Stimulated activated naive CD8-positive, alpha-beta T cell treated with anti-CD3 and anti-CD28 coated beads, Interleukin-15, amount 100 ng/mL, for 72 hours (primary cell): ENCODE results near the gene NFIA.

Source experiments
- ATAC-seq: fragments of 150-1000 bp; cut with Tn5 transposase; 2 replicates; pipeline ENCODE4 v1.10.0; 2021; ENCODE audit warnings: mild to moderate bottlenecking, moderate library complexity
- DNase-seq, 2 donors: peaks; one replicate each; pipeline ENCODE4 v3.0.0; 2021 to 2022
- H3K27ac Mint-ChIP-seq, 2 donors: one replicate each; pipeline ENCODE4 v1.8.0; 2022; ENCODE audit warnings: mild to moderate bottlenecking in 2 of 2, mixed read lengths in 2 of 2, moderate library complexity in 2 of 2
- H3K27me3 Mint-ChIP-seq: one replicate; pipeline ENCODE4 v1.8.0; 2022; ENCODE audit warnings: mixed read lengths
- H3K4me1 Mint-ChIP-seq: one replicate; pipeline ENCODE4 v1.8.0; 2022; ENCODE audit warnings: mild to moderate bottlenecking, mixed read lengths
- H3K4me3 Mint-ChIP-seq, 2 donors: one replicate each; pipeline ENCODE4 v1.8.0; 2022; ENCODE audit warnings: mild to moderate bottlenecking in 2 of 2, mixed read lengths in 2 of 2, moderate library complexity in 1 of 2
- H3K9me3 Mint-ChIP-seq, 2 donors: one replicate each; pipeline ENCODE4 v1.8.0; 2022; ENCODE audit warnings: mixed read lengths in 2 of 2

The NFIA gene

DNA sequence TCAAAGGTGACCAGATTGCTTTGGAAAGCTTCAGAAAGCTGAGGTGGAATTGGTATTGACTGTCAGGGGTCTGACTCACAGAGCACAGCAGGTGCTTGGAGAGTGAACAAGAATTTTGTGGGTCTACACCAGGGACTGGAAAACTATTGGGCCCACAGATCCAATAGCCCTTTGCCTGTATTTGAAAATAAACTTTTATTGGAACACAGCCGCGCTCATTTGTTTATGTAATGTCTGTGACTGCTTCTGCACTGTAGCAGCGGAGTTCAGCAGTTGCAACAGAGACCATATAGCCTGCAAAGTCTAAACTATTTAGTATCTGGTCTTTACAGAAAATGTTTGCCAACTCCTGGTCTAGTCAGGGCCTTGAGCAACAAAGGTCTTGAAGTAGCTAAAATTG, 315.6 kb downstream of the NFIA start:
- no peak overlapping the region for H3K27ac Mint-ChIP-seq
- H3K9me3 Mint-ChIP-seq, result no peaks in the 10 kb centered on the region
- no peak overlapping the region for H3K4me3 Mint-ChIP-seq
- DNase-seq, result no peak
- ATAC-seq, result no peak
- no peaks in the 10 kb centered on the region for H3K27me3 Mint-ChIP-seq
- H3K4me1 Mint-ChIP-seq, result no peaks in the 10 kb centered on the region

DNA sequence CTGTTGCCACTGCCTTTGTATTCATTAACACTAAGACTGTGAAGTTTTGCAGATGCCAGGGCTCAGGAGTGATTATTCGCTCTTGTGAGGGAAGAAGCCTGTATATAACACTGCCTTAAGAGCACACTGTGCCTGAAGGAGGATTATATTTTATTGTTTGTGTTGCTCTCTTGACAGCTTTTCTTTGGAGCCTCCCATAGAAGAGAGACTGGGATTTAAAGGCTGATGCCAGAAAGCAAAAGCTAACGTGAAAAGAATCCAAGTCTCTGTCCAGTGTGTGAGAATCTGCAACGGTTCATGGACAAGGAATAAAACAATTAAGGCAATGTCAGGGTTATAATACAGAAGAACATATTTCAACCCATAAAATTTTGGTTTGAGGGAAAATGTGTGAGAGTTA, 316.8 kb downstream of the NFIA start:
- no peaks in the 10 kb centered on the region for H3K27me3 Mint-ChIP-seq
- ATAC-seq, result no peak
- DNase-seq, result no peak

DNA sequence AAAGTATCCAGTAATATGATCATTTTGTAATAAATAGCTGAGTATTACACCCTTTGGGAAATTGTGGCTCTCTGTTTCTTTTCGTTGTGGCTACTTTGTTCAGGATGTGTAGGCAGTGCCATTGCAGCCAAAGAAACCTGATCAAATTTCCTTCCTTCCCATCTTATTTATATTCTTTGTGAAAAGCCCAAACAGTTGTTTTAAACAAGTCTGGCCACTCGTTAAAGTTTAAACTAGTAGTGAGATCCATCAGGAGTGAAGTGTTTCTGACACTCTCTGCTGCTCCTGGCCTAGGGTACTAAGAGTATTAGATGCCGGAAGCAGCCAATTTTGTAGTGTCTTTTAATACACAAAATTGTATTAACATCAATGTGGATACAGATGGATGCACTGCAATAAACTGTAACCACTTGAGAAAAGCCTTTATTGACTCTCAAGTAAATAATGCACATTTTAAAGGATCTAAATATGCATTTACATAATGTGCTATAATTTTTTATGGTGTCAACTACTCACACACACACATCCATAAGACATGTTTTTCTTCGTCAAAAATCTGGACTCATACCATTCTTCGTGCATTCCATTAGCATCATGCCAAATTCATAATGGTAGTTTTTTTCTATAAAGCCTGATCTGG, 317.9 kb downstream of the NFIA start:
- no peak for DNase-seq
- H3K4me3 Mint-ChIP-seq, result no peak overlapping the region
- no peaks in the 10 kb centered on the region for H3K27me3 Mint-ChIP-seq
- H3K27ac Mint-ChIP-seq, result no peak overlapping the region
- H3K4me1 Mint-ChIP-seq, result peaks cover 5% of the 10 kb centered on the region
- H3K9me3 Mint-ChIP-seq, result no peaks in the 10 kb centered on the region
- ATAC-seq, result no peak

More for the DNA sequence above, 316.8 kb downstream of the NFIA start:
- H3K4me1 Mint-ChIP-seq, result peaks cover 5% of the 10 kb centered on the region
- no peak overlapping the region for H3K4me3 Mint-ChIP-seq
- no peak overlapping the region for H3K27ac Mint-ChIP-seq
- no peaks in the 10 kb centered on the region for H3K9me3 Mint-ChIP-seq

DNA sequence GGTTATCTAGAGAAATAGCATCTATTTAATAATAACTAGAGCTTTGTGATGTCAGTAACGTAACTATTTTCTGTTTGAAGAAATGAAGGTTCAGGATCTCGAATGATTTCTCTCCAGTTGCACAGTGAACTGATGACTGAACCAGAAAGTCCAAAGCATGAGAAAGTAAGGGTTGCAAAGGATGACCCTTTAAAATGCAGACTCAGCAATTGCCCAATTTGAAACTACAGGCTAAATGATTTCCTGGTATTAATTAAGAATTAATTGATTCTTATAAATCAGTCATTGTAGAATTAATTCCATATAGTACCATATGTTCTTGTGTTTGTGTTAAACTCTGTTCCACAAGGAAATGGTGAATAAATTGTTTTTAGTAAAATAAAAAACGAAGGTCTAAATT, 318.6 kb downstream of the NFIA start:
- H3K9me3 Mint-ChIP-seq, result no peaks in the 10 kb centered on the region
- ATAC-seq, result no peak
- no peak overlapping the region for H3K4me3 Mint-ChIP-seq
- H3K4me1 Mint-ChIP-seq, result peaks cover 5% of the 10 kb centered on the region
- DNase-seq, result no peak
- H3K27ac Mint-ChIP-seq, result no peak overlapping the region
- no peaks in the 10 kb centered on the region for H3K27me3 Mint-ChIP-seq

DNA sequence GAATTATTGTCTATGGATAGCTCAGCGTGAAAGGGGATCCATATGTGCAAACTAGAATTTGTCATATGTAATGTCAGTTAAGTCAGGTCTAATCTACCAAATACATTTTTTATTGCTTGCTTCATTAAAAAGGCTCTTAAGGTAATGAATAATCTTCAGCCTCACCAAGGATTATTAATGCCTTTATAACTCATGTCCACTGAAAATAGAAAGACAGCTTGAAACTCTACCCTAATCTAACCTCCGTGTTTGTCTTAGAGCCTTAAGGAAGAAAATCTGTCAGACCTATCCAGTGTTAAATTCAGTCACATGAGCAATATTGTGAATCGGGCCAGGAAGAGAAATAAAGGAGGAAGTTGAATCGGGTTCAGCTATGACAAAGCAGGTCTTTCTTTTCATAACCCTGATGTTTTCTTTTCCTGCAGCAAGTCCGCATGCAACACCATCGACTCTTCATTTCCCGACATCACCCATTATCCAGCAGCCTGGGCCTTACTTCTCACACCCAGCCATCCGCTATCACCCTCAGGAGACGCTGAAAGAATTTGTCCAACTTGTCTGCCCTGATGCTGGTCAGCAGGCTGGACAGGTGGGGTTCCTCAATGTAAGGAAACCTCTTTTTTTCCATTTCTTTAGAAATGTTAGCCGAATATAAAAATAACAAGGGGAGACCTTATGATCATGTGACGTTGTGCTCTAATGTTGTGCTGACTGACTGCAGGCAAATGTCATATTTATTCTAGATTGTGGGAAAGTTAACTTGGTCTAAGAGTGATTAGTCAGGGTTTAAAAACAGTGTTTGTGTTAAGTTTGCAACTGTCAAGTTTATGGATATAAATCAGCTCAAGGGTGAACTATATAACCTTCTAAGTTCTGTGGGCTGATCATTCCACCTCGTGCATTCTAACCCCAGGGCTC, 321.6 kb downstream of the NFIA start:
- no peaks in the 10 kb centered on the region for H3K27me3 Mint-ChIP-seq
- ATAC-seq (no peak), DNase-seq (no peak)
- peaks cover 5% of the 10 kb centered on the region for H3K4me1 Mint-ChIP-seq
- no peaks in the 10 kb centered on the region for H3K9me3 Mint-ChIP-seq
- no peak overlapping the region for H3K4me3 Mint-ChIP-seq
- peak overlapping the region in 1 of 2 donors; percentile 8 for H3K27ac Mint-ChIP-seq

DNA sequence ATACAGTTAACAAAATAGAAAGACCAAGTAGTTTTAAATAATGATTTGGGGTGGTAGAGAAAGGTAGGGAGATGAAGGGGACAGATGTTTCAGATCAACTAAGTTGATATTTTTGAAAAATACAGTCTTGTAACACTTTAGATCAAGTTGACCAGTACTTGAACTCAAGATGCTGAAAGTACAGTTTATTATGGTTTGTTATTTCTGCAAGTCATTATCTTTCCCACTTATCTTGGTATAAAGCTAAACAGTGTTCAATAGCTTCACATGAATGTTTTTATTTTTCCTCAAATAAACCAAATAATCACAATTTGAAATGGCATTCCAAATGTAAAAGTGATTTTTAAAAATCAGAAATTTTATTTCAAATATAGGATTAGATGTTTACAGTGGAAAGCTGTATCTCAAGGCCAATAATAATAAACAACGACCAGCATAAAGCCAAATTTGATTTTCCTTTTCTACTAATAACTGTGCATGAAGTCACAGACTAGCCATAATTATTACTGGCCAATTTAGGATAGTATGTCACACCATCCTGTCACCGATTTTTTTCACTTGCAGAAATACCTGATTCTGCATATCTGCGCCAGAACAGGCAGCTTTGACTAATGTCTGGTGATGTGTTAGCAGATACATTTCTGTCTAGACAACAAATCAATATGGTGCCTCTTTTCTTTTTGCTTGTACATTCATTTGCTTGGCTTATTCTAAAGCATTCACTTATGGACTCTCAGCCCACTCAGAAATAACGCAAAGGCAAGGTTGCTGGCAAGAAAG, 322.4 kb downstream of the NFIA start:
- no peaks in the 10 kb centered on the region for H3K27me3 Mint-ChIP-seq
- peaks cover 5% of the 10 kb centered on the region for H3K4me1 Mint-ChIP-seq
- H3K4me3 Mint-ChIP-seq, result no peak overlapping the region
- no peak overlapping the region for H3K27ac Mint-ChIP-seq
- H3K9me3 Mint-ChIP-seq, result no peaks in the 10 kb centered on the region
- DNase-seq, result no peak
- ATAC-seq, result no peak

DNA sequence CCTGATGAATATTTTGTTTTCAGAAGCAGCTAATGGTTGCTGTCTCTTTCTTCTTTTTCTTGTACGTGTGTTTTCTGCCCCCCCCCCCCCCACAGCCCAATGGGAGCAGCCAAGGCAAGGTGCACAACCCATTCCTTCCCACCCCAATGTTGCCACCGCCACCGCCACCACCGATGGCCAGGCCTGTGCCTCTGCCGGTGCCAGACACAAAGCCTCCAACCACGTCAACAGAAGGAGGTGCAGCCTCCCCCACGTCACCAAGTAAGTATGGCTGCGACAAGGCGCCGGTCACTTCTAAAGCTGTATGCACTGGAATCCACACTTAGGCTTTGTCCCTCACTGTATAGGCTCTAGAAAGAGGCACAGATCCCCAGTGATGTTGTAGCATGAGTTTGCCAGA, 324.1 kb downstream of the NFIA start:
- ATAC-seq, result no peak
- Mint-ChIP-seq H3K4me3 (no peak overlapping the region), H3K27ac (no peak overlapping the region), H3K9me3 (no peaks in the 10 kb centered on the region), H3K27me3 (no peaks in the 10 kb centered on the region), H3K4me1 (peaks cover 5% of the 10 kb centered on the region)
- DNase-seq, result no peak

DNA sequence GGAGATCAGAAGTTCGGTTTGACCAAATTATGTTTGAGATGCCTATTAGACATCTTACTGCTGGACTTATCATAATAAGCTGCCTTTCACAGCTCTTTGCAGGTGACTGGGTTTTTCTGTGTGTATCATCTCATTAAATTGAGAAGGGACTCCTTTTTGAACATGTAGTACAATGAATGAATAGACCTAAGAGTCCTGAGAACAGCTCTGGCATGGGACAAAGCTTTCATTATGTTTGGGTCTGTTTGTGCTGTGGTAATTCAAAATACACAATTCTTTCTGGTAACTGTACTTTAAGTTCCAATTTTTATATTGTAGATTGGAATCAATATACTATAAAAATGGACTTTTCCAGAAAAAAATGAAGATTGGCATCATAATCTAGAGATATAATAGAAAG, 330.2 kb downstream of the NFIA start:
- no peak overlapping the region for H3K4me3 Mint-ChIP-seq
- no peak overlapping the region for H3K27ac Mint-ChIP-seq
- H3K27me3 Mint-ChIP-seq, result no peaks in the 10 kb centered on the region
- ATAC-seq (no peak), DNase-seq (no peak)
- H3K4me1 Mint-ChIP-seq, result no peaks in the 10 kb centered on the region
- H3K9me3 Mint-ChIP-seq, result no peaks in the 10 kb centered on the region

DNA sequence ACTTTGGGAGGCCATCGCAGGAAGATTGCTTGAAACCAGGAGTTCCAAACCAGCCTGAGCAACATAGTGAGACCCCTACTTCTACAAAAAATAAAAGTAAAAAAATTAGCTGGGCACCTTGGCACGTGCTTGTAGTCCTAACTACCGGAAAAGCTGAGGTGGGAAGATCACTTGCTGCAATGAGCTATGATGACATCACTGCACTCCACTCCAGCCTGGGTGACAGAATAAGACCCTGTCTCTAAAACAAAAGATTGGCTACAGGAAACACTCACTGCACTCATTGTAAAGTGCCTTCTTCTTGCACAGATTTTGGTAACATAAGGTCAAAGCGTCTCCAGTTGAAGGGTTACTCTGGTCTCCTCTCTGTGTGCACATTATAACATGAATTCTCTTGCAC, 336.8 kb downstream of the NFIA start:
- no peaks in the 10 kb centered on the region for H3K27me3 Mint-ChIP-seq
- DNase-seq (no peak), ATAC-seq (no peak)
- no peaks in the 10 kb centered on the region for H3K9me3 Mint-ChIP-seq
- H3K4me1 Mint-ChIP-seq, result no peaks in the 10 kb centered on the region
- H3K27ac Mint-ChIP-seq, result no peak overlapping the region
- H3K4me3 Mint-ChIP-seq, result no peak overlapping the region

DNA sequence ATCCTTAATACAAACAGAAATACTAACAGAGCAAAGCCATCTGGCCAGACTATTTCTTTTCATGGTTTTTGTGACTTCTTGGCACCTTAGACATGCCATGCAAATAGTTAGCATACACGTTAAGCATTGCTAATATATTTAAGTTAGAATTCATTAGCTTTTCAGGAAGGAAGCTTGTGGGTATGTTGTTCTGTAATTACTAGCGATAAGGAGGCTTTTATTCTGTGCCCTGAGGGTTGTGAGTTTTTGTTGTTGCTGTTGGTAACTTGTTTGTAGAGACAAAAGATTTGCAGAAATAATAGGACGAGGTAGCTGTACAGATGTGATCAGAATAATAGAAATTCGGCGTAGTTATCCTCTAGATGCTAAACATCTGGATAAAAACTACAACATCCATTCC, 337.3 kb downstream of the NFIA start:
- H3K4me3 Mint-ChIP-seq, result no peak overlapping the region
- ATAC-seq (no peak), DNase-seq (no peak)
- no peaks in the 10 kb centered on the region for H3K4me1 Mint-ChIP-seq
- H3K27me3 Mint-ChIP-seq, result no peaks in the 10 kb centered on the region
- H3K9me3 Mint-ChIP-seq, result no peaks in the 10 kb centered on the region
- H3K27ac Mint-ChIP-seq, result no peak overlapping the region

DNA sequence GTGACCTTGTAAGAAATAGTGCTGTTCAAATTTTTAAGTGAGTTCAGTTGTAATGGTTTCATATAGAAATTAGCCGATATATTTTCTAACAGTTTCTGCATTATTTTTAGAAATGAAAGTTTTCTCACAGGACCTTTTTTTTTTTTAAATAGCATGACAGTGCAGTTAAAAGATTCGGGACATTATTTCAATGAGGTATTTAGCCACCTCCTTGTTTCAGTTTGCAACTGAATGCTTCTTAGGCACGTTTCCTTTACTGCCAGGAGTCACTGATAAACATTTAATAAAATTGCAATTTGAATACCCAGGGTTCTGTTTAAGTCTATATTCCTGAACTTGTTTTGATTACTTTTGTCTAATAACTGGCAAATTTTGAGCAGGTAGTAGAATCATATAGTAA, 337.9 kb downstream of the NFIA start:
- H3K9me3 Mint-ChIP-seq, result no peaks in the 10 kb centered on the region
- no peak for ATAC-seq
- H3K27ac Mint-ChIP-seq, result no peak overlapping the region
- no peaks in the 10 kb centered on the region for H3K4me1 Mint-ChIP-seq
- no peak for DNase-seq
- no peak overlapping the region for H3K4me3 Mint-ChIP-seq
- no peaks in the 10 kb centered on the region for H3K27me3 Mint-ChIP-seq

DNA sequence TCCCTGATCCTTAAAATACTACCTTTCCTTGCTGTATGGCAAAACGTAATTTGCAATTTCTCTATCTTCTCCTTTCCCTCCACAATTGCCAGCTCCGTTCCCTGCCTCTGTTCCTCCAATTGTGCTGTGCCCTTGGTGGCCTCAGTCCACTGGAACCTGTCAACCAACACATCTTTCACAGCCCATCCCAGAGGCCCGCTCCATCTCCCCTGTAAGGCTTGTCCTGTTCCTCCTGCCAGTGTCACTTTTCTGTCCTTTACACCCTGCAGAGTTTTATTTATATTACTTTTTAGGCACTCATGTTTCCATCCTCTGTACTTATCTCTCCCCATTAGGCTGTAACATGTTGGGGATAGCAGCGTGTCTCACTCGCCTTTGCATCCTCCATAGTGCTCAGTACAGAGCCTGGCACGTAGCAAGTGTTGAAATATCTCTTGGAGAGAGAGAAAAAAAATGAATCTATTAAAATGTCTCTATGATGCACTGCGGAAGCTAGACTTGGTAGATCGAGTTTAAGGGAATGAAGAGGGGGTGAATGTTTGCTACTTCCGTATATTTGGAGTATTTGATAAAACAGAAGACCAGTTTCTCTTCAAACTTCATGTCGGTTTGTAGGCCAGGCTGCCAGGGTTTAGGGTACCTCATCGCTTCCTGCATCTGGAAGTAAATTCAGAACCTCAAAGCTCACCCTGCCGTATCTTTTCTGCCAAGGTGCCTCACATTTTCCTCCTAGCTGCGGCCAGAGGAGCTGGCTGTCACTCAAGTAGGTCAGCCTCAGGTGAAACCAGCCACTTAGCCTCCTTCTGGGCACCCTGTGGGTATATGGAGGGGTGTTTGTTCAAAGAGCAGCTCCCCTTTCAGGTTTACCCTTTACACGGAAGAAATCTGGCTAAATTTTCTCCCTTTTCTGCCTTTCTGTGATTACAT, 338.8 kb downstream of the NFIA start:
- ATAC-seq (no peak), DNase-seq (no peak)
- no peaks in the 10 kb centered on the region for H3K4me1 Mint-ChIP-seq
- no peaks in the 10 kb centered on the region for H3K27me3 Mint-ChIP-seq
- H3K27ac Mint-ChIP-seq, result no peak overlapping the region
- H3K9me3 Mint-ChIP-seq, result no peaks in the 10 kb centered on the region
- H3K4me3 Mint-ChIP-seq, result no peak overlapping the region

DNA sequence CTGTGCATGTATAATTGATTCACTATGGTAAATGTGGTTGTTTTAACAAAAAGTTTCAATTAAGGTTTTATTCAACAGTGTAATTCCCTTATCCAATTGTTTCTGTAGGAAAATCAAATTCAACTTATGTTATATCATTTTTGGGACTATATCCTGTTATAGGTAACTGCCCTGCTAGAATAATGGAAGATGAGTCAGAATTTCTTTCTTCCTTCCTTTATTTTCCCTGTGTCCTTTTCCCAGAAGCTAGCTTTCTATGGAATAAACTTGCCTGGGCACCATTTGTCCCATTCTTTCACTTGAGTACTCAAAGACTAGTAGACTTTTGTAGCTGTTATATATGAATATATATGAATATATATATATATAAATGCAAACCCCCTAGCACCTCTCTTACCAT, 341.3 kb downstream of the NFIA start:
- Mint-ChIP-seq H3K9me3 (no peaks in the 10 kb centered on the region), H3K27ac (no peak overlapping the region), H3K4me3 (no peak overlapping the region), H3K4me1 (no peaks in the 10 kb centered on the region), H3K27me3 (no peaks in the 10 kb centered on the region)
- DNase-seq, result no peak
- no peak for ATAC-seq

DNA sequence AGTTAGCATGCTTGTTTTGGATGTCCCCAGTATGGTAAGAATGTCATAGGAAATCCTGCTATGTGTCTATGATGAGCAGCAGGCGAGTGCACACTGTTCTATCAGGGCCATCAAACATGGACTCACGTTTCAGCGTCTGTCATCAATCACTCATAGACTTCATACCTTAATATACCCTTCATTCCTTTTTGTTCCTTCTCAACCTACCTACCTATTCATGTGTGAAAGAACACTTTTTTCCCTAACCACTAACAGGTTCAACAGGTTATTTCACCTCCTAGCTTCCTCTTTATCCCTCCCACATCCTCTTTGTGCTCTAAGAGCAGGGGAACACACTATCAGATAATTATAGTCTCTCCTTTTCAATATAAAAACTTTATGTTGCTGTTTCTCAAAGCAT, 342.0 kb downstream of the NFIA start:
- Mint-ChIP-seq H3K27ac (no peak overlapping the region), H3K27me3 (no peaks in the 10 kb centered on the region), H3K4me1 (no peaks in the 10 kb centered on the region), H3K9me3 (no peaks in the 10 kb centered on the region), H3K4me3 (no peak overlapping the region)
- ATAC-seq, result no peak
- DNase-seq, result no peak

DNA sequence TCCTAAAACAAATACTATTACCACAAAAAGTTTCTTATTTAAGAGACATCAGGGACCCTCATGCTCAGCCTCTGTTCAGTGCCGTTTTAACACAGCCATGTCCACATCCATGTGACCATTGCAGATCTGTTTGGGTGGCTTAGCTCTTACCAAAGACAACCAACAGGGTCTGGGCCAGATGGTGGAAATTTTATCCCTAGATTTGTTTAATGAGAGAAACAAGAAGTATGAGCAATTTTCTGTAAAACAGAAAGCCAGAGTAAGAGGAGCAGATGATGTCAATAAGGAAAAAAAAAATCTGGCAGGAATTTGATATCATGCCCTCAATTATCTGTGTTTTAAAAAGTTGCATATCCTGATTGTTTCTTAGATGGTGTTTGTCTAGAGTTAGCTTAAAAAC, 342.7 kb downstream of the NFIA start:
- ATAC-seq (no peak), DNase-seq (no peak)
- Mint-ChIP-seq H3K4me1 (no peaks in the 10 kb centered on the region), H3K27me3 (no peaks in the 10 kb centered on the region), H3K27ac (no peak overlapping the region), H3K9me3 (no peaks in the 10 kb centered on the region), H3K4me3 (no peak overlapping the region)
